ENCODE results near the gene TXNDC16.

TXNDC16 gene

DNA sequence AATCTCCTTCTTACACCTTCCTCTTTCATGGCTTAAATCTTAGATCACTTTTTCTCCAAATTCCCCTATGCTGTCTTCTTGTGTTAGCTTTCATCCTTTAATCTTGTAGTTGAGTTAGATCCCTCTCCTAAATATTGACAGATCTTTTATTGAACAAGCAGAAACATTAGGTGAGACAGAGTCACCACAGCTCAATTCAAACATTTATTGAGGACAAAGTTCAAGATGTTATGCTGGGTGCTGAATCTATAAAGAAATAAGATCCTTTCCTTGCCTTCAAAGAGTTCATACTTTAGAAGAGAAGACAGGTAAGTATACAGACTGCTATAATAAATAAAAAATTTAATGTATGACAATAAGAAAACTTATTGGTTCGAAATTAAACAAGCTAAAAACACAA is 109.7 kb downstream of the TXNDC16 start:
- no peak for DNase-seq

DNA sequence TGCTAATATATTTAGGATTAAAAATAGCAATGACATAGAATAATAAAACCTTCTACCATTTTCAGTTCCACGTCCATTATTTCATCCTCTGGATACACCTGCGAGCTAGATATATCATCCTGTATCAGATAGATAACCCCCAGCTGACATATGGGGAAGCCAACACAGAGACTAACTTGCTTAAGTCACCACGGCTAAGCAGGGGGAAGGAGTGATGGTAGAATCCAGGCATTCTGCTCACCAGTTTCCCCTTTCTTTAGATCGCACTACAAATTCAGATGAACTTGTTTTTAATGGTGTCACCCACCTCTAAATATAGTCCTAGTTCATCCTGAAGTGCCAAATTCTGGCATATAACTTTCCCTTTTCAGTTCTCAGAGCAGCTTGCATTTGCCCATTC is 110.1 kb downstream of the TXNDC16 start:
- no peak for DNase-seq

DNA sequence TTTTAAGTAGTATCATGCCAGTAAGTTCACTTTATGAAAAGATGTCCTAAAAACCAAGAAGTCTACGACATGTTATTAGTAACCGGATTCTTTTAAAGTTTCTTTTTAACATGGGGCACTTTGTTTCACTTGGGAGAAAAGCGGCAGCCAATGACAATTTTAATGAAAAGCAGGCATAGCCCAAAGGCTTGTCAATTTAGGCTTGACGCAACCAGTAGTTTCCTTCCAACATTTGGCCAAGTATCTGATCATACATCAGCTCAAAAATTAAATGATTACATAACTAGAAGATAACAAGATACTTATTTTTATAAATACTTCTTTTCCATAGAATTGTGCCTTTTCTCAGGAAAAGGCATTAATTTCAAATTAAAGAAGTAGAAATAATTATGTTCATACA is 112.8 kb downstream of the TXNDC16 start:
- DNase-seq = no peak

DNA sequence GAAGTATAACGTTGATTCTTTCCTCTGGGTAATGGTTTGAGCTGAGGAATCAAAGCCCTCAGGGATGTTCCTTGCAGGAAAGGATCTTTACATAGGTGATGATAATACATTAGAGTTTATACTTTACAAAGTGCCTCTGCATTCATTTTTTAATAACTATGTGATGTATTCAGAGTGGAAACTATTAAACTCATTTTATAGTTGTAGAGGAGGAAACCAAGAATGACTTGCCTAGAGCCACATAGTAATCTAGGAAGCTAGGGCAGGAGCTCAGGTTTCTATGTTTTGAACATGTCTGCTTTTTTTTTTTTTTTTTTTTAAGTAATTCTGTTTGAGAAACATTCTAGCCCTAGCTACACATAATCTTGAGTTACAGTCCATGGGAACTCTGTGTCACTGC is 117.3 kb downstream of the TXNDC16 start:
- no peak for DNase-seq

DNA sequence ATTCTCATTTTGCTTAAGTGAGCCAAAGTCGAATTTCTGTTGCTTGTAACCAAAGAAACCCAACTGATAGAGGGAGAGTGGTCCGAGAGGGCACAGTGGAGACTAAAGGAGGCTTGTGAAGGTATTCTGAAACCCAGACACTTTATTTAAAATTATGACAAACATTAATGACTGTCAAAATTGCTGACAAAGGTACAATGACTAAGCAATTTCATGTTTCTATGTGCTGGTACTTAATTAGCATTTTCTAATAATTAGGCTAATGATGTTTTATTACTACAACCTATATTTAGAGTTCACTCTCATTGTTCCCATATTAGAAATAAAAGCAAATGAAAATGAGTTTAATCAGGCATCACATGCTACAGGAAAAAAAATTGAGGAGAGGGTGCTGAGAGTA is 121.8 kb downstream of the TXNDC16 start:
- DNase-seq = no peak

DNA sequence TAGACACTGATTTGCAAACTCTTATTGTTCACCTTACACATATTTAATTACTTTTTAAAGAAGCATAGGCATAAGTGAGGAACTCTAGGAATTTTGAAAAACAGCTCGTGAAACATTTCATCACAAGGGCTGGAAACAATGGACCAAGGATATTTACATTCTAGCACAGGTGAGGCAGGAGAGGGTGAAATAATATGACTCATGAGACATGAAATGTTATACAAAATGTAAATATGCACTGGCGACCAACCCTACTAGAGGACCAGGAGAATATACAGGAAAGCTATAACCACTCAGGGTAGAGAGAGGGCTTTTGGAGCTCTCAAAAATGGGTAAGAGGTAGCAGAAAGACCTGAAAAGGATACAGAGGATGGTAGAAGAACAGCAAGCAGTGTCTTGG is 122.9 kb downstream of the TXNDC16 start:
- no peak for DNase-seq

DNA sequence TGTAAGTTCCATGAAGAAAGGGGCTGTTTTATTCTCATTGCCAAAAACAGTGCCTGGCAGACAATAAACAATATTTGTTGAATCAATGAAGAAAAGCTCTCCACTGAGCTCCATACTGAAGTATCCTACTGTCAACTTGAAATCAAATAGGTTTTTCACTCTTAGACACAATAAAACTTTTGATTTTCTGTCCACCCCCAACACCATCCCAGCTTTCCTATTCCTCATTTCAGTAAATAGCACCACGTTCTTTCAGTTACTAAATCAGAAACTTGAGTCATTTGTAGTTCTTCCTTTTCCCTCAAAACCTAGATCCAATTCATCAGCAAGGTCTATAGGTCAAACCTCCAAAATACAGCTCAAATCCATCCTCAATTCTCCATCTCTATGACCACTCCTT is 124.8 kb downstream of the TXNDC16 start:
- no peak for DNase-seq

DNA sequence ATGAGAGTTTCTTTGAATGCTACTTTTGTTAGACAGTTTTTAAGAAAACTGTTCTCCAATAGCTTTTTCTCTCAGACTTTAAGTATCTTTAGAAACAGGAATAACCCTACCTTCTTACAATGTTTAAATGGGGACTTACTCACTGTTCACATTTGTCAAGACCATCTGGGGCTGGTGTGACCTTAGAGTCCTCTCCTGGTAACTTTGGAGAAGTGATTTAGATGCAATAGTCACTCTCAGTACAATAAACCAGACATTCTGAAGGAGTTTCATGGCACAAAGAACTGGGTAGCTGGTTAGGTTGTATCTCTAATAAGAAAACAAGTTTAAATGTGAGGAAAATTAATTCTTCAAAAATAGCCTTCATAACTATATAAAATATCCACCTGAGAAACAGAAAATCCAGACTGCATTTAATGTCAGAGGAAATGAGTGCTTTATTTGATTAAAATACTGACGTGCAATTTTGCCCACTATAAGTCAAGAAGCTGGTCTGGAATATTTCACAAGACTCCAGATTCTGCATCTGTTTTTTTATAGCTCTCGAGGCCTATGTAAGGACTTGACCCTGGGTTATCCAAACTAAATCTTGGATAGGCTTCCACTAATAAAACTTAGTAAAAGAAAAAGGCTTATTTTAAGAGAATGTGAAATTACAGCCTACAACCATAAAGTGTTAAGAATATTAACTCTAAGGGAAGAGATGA is 129.5 kb downstream of the TXNDC16 start:
- no peak for DNase-seq

DNA sequence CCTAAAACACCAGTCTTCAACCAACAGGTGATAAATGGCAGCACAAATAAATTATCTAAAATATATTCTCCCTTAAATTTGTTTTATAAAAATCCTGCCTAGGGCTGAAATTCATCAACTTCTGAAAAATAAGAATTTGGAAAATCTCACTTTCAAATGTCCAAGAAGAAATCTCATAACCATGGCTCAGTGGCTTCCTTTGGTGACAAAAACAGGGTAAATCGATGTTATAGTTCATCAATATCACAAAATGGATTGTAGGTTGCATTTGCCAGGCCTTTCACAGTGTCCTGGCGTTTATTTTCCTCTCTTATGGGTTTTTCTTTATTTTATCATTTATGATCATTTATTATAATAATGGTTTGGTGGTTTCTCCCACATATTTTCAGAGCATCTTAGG is 135.2 kb downstream of the TXNDC16 start:
- no peak for DNase-seq

DNA sequence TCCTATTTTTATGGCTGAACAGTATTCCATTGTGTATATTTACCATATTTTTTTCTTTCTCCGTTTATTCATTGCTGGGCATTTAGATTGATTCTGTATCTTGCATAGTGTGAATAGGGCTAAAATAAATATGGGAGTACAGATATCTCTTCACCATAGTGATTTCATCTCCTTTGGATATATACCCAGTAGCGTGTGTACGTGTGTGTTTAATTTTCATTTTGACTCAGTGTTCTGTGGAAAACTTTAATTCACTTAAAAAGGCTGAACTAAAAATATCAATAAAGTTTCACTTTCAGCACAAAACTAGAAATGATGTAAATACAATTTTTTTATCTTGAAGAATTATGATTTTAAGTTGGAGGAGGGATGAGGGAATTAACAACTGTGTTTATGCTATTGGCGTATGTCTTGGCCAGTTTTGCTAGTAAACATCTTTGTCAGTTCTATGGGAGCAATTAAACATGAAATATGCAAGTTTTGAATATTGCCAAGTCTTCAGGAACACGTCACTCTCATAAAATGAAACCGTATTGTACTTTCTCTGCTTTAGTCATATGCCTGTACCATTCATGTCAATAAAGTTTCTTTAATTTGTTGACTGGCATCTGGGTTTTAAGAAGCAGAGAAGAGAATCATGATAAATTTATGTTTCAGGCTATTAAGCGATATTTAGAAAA is 138.4 kb downstream of the TXNDC16 start:
- DNase-seq = no peak

DNA sequence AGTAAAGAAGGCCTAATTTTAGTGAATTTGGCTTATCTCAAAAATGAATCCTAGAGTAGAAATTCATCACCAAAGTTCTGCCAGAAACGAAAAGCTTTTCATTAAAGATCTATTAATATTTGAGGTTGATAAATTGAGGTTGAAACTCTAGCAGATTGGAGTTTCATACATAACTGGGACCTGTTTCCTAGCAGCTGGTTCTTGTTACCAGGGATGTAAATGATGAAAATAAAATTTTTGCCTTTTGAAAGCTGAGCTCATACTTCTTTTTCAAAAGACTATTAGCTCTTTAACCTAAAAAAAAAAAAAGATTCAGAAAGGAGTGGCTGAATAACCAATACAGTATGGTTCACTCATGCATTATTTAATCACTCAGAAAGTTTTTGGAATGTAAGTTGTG is 139.9 kb downstream of the TXNDC16 start:
- DNase-seq = no peak

DNA sequence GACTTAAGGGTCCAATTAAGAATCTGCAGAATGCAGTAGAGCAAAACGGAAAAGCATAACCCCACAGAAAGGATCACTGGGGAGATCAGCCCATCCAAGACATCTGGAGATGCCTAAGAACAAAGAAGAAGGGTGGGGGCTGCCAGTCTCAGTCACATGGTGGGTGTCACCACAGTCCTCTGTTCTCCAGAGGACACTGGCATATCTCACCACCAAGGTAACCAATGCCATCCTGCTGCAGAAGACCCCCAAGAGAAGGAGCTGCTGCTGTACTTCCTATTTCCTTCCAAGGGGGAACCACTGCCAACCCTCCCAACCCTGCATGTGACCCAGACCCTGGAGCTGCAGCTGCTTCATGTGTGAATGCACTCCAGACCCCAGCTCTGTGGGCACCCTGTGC is 147.0 kb downstream of the TXNDC16 start:
- no peak for DNase-seq

DNA sequence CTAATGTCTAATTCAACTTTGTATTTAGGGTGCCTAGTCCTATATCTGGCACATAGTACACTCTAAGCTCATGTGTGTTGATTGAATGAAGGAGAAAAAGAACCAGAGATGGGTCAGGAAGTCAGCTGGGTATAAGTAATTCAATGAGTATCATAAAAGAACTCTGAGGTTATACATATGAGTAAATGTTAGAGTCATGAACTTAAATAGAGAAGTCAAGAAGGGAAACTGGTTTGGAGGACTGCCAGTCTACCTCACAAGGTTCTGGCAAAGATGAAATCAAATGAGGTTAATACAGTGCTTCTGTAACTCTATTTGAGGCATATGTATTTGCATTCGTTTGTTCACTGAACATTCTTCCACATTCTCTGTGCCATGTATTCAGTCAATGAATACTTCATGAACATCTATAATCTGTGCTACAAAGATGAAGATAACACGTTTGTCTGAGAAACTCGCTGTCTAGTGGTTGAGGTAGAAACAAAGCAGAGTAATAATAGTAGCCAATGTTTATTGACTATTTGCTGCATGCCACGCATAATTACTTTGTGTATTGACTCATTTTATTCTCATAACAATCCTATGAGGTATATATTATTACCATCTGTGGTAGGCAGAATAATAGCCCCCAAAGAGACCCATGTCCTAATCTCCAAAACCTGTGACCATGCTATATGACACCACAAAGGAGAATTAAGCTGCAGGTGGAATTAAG is 149.3 kb downstream of the TXNDC16 start:
- peak; percentile 43 for DNase-seq

DNA sequence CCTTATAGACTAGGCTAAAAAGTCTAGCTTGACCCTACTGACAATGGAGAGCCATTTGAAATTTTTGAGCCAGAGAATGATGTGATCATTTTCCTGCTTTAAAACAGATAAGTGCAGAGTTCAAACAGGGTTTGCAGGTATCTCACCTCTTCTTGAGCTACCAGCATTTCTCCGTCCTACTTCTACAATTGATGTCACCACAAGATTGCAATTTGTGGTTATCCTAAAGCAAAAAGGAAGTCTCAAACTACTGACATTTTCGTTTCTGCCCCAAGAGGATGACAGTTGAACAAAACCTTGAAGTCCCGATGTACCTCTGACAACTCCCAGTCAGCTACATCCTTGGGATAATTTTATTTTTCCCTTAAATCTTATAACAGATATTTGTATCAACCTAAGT is 151.5 kb downstream of the TXNDC16 start:
- peak; percentile 23 for DNase-seq

DNA sequence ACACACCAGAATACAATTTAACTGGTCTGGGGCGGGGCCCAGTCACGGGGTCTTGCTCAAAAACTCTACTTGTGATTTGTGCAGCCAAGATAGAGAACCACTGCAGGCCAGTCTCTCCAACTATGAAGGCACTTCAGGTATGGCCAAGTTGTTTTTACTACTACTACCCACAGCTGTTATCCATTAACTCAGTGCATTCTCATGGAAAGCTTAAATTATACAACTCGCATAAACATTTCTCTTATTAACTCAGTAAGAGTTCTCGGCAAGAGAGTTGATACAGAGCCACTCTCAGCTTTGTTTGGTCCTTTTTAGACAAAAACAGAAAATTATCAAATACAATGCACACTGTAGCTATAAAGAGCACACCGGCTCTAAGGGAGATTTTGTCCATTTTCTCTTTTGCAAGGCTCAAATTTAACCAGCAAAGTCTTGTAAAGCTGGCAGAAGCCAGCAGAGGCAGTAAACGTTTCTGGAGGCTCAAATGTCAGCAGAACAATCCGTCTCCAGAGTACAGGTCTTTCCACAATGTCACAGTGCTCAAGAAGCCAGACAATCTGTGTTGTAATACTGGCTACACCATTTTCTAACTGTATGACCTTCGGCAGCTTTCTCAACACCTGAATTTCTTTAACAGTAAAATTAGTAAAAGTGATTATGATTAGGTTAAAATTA is 152.2 kb downstream of the TXNDC16 start:
- DNase-seq = no peak

DNA sequence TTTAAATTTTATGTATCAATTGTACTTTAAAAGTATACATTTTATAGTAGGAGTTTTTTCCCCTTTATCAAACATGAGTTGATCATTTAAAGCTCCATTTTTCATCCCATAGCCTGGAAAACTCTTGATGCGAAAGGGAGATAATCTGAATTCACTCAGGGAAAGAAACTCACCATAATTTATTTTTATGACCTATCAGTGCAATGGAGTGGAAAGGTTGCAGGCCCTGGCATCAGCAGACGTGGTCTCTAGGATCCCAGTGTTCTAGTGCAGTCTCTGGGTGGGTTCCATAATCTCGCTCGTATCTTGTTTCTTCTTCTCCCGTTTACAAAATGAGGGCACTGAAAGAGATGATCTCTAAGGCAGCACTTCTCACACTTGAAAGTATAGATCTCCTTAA is 153.2 kb downstream of the TXNDC16 start:
- DNase-seq = no peak

DNA sequence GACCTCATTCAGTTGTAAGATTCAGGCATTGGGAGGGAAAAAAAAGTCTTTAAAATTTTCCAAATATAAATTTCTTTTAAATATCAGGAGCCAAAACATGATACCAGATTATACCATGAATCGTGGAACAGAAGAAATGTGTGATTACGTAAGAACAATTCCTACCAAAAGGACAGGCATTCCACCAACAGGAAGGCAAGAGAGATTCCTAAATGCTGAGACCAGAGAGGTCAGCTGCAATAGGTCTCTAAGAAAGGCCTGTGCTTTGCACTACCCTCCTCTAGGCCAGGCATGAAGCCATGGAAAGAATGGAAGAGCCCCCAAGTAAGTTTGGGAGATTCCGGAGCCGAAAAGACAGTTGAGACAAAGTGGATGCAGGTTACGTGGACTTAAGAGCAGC is 154.5 kb downstream of the TXNDC16 start:
- DNase-seq = no peak

DNA sequence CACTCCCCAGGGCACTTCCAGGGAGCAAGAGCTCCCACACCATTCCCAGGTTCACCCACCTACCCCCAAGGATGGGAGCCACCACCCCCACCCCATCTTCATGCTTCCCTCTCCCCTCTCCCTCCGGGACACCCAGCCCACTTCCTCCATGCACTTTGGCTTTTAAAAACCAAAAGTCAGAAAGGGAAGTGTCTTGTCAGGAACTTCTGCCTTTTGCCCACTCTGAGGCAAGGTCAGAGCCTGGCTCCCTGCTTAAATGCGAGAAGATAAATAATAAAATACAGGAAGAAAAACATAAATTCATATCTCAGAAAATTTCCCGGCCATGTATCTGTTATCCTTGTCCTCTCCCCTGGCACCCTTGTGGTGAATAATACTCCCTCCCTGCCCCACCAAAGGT is 156.6 kb downstream of the TXNDC16 start:
- no peak for DNase-seq

DNA sequence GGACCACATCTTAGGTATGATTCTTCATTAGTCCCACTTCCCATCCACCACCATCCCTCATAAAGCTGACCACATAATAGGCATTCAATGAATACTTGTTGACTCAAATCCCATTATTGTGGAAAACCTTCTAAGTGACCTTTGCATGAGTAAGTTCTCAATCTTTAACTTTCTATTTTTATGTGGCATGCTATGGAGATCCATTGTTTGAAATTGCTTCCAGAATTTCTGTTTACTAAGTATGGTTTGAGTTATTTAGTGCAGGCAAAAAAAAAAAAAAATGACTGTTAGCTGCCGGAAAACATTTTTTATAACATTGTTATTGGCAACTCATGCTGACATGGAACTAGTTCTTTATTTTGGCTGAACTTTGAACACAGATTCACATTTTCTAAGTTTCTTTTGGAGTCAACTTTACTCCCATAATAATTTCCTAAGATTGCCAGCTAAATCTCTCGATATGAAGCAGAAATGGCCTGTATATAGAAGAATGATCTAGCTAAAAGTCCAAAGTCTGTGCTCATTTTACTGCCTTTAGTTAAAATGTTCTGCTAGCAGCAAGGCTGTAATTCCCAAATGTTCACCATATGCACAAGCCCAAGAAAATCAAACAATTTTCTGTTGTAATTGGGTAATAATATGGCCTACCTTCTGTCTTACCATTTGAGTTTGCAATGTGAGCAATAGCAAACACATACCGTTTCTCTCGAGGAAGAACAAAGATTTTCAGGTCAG is 160.3 kb downstream of the TXNDC16 start:
- DNase-seq = no peak

Measured in KG1 (cell line).